Right kidney (tissue), 1 donor: ENCODE data around the gene PFKFB2.

ENCODE experiments used
- DNase-seq: peaks from one replicate; pipeline ENCODE4 v3.0.0-alpha.2; 2016

The PFKFB2 gene

GRCh38 chr1:207067185-207067584 lies 14.1 kb downstream of the PFKFB2 start:
- DNase-seq: no peak

- no peak for DNase-seq
These were observed 14.6 kb downstream of the PFKFB2 start for GRCh38 chr1:207067665-207068064.

GRCh38 chr1:207069061-207069460 lies 16.0 kb downstream of the PFKFB2 start:
- DNase-seq: no peak

GRCh38 chr1:207069858-207070506 lies 16.9 kb downstream of the PFKFB2 start:
- DNase-seq: no peak

GRCh38 chr1:207070811-207071210 lies 17.7 kb downstream of the PFKFB2 start:
- DNase-seq: no peak

- DNase-seq: no peak
These were observed 18.4 kb downstream of the PFKFB2 start for GRCh38 chr1:207071426-207071825.

- DNase-seq: no peak
These were observed 19.2 kb downstream of the PFKFB2 start for GRCh38 chr1:207072233-207072632.

GRCh38 chr1:207073906-207074820 lies 21.1 kb downstream of the PFKFB2 start:
- DNase-seq: no peak

- no peak for DNase-seq
These were observed 23.3 kb downstream of the PFKFB2 start for GRCh38 chr1:207076181-207076955.

- no peak for DNase-seq
These were observed 23.9 kb downstream of the PFKFB2 start for GRCh38 chr1:207077012-207077411.

GRCh38 chr1:207077470-207078377 lies 24.6 kb downstream of the PFKFB2 start:
- no peak for DNase-seq

- no peak for DNase-seq
These were observed 25.6 kb downstream of the PFKFB2 start for GRCh38 chr1:207078578-207079132.

GRCh38 chr1:207079706-207080241 lies 26.7 kb downstream of the PFKFB2 start:
- DNase-seq: no peak

GRCh38 chr1:207081088-207081487 lies 28.0 kb downstream of the PFKFB2 start:
- no peak for DNase-seq

- no peak for DNase-seq
These were observed 28.7 kb downstream of the PFKFB2 start for GRCh38 chr1:207081806-207082205.

- no peak for DNase-seq
These were observed 31.2 kb downstream of the PFKFB2 start for GRCh38 chr1:207084232-207084631.

GRCh38 chr1:207084701-207085180 lies 31.7 kb downstream of the PFKFB2 start:
- DNase-seq: no peak

- no peak for DNase-seq
These were observed 32.8 kb downstream of the PFKFB2 start for GRCh38 chr1:207085887-207086286.

GRCh38 chr1:207088161-207088560 lies 35.1 kb downstream of the PFKFB2 start:
- DNase-seq: no peak

GRCh38 chr1:207088701-207089626 lies 35.9 kb downstream of the PFKFB2 start, which contains the start of gene C4BPB:
C4BPB (plus strand) TSS chr1:207088860; CDS start chr1:207089532, 672 bp downstream.
- no peak for DNase-seq
